Mucosa of rectum (tissue), 2 donors: ENCODE data around the gene HS1BP3.
A peak's percentile ranks its signal among the peaks of the same experiment; 100 is the strongest.

Source experiments
- H3K27ac ChIP-seq, 2 donors: one replicate each; pipeline ENCODE4 v1.7.0; 2013; ENCODE audit warnings: inconsistent platforms in 2 of 2, low read depth in 2 of 2, low read length in 2 of 2
- H3K27me3 ChIP-seq, 2 donors: one replicate each; pipeline ENCODE4 v1.7.0; 2013; ENCODE audit warnings: low read length in 2 of 2; ENCODE audit not compliant: control insufficient read depth in 2 of 2, insufficient read depth in 2 of 2
- H3K36me3 ChIP-seq, 2 donors: one replicate each; pipeline ENCODE4 v1.7.0; 2013; ENCODE audit warnings: low read length in 2 of 2; ENCODE audit not compliant: control insufficient read depth in 2 of 2, insufficient read depth in 2 of 2
- H3K4me1 ChIP-seq, 2 donors: one replicate each; pipeline ENCODE4 v1.7.0; 2013; ENCODE audit warnings: low read length in 2 of 2, mild to moderate bottlenecking in 1 of 2; ENCODE audit not compliant: control insufficient read depth in 2 of 2, insufficient read depth in 2 of 2
- H3K4me3 ChIP-seq, 2 donors: one replicate each; pipeline ENCODE4 v1.7.0; 2013; ENCODE audit warnings: low read length in 2 of 2
- H3K9ac ChIP-seq, 2 donors: one replicate each; pipeline ENCODE4 v1.7.0; 2013; ENCODE audit warnings: low read length in 2 of 2, low read depth in 1 of 2, mild to moderate bottlenecking in 1 of 2
- H3K9me3 ChIP-seq, 2 donors: one replicate each; pipeline ENCODE4 v1.7.0; 2013; ENCODE audit warnings: low read length in 2 of 2; ENCODE audit not compliant: control insufficient read depth in 2 of 2
- donor health status: healthy.
- donor health status: Normal muscosa, but diverticular disease.

The HS1BP3 gene

DNA sequence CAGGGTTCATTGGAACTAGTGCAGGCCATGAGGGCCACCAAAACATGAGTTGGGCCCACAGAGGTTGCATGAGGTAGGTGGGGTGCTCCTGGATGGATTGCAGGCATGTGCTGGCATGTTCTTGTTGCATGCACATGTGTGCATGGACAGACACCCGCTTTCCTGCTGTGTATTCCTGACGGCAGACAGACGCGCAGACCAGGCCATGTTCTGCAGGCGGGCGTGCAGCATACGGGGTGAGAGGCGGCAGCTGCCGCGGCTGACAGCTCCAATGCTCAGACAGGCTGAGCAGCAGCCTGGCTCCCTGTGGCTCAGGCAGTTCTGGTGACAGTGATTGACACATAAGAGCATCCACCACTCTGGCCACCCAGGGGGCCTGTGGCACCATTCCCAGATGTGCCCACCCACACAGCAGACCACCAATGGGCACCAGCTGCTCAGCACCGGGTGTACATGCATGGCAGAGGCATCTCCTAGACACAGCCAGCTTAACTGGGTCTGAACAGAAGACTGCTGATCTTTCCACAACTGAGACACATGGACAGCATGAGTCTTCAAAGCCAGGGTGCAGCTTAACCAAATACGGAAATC lies 21.2 kb downstream of the HS1BP3 start:
- Histone ChIP-seq H3K4me3 (no peak overlapping the region), H3K27ac (no peak overlapping the region), H3K27me3 (no peaks in the 10 kb centered on the region), H3K4me1 (peaks cover 11 to 18% of the 10 kb centered on the region in 2 donors), H3K9me3 (no peaks in the 10 kb centered on the region), H3K36me3 (peaks cover 4 to 19% of the 10 kb centered on the region in 2 donors), H3K9ac (no peak overlapping the region)

DNA sequence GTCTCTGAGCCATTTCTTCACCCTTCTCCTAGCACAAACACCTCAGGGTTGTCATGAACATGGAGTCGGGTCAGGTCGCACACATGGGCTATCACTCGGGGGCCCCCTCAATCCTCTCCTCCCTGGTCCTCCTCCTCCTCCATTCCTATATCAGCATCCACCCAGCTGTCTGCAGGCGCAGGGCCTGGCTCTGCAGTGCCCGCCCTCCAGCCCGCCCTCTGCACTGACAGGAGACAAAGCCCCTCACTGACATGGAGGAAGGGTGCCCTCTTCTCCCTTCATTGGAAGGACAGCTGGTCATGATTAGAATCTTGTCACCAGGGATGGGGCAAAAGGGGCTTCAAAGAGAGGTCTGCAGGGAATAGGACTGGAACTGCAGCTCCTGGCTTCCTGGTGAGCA lies 21.7 kb downstream of the HS1BP3 start:
- peaks cover 8 to 24% of the 10 kb centered on the region in 2 donors for H3K36me3 ChIP-seq
- no peaks in the 10 kb centered on the region for H3K9me3 ChIP-seq
- peaks cover 7 to 15% of the 10 kb centered on the region in 2 donors for H3K4me1 ChIP-seq
- H3K27me3 ChIP-seq, result no peaks in the 10 kb centered on the region
- H3K27ac ChIP-seq, result no peak overlapping the region
- H3K4me3 ChIP-seq, result no peak overlapping the region
- H3K9ac ChIP-seq, result no peak overlapping the region

DNA sequence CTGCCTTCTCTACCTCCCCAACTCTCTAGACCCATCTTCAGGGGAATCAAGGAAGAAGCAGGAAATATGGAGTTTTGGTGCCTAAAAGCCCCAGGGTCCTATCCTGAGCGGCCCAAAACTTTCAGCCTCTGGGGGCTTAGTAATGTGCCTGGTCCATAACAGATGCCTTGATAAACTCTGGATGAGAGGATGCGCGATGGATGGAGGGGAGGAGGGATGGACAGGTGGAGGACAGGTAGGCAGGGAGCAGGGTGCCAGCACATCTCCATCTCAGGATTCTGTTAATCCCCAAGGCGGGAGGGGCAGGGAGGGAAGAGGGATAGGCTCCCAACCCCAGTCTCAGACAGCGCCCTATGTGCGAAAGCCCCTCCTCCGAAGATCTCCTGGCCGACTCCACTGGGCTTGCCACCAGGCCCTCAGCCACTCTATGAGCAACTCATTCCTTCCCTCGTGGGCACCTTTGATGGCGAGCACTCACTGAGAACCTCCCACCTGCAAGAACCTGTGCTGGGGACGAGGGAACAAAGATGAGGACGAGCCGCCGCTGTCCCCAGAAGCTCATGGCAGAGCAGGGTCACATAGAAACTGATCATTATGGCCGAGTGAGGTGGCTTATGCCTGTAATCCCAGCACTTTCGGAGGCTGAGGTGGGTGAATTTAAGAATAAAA lies 23.1 kb downstream of the HS1BP3 start:
- no peak overlapping the region for H3K9ac ChIP-seq
- no peak overlapping the region for H3K4me3 ChIP-seq
- H3K27me3 ChIP-seq, result no peaks in the 10 kb centered on the region
- peaks cover 0 to 5% of the 10 kb centered on the region in 2 donors for H3K4me1 ChIP-seq
- H3K36me3 ChIP-seq, result peaks cover 13 to 27% of the 10 kb centered on the region in 2 donors
- H3K27ac ChIP-seq, result no peak overlapping the region
- no peaks in the 10 kb centered on the region for H3K9me3 ChIP-seq

DNA sequence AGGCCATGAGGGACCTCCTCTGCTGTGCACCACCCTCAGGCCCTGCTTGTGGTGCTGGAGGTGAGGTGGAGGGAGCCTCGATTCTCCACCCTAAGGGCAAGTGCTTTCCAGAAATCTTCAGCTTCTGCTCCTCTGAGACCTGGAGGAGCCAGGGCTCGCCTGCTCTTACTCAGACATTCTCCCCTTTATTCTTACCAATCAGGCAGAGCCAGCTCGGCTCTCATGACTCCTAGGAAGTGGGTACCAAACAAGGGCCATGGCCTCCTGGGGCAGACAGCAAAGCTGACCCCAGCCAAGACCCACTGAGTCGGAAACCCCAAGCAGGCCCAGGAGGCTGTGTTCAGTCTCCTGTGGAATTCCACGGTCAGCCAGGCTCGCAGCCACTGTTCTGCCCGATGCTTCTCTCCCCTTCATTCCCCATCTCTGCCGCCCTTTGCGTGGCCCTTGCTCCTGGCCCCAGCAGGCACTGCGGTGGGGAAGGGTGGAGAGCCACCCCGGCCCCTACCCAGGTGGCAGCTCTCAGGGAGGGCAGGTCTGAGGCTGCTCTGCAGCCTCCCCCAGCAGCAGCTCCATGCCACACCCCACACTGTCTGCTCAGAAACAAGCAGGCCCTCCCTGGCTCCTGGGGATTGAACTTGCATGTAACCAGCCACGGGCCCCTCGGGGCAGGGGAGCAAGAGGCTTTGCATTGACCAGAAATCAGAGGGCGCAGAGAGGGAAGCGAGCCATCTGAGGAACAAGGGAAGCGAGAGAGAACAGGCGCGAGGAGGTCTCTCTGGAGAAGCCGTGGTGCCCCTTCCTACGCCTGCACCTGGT lies 24.0 kb downstream of the HS1BP3 start:
- Histone ChIP-seq H3K4me3 (no peak overlapping the region), H3K27me3 (no peaks in the 10 kb centered on the region), H3K4me1 (peaks cover 0 to 5% of the 10 kb centered on the region in 2 donors), H3K9ac (no peak overlapping the region), H3K27ac (peak overlapping the region; percentile 7 to 26), H3K36me3 (peaks cover 20 to 35% of the 10 kb centered on the region in 2 donors), H3K9me3 (no peaks in the 10 kb centered on the region)

DNA sequence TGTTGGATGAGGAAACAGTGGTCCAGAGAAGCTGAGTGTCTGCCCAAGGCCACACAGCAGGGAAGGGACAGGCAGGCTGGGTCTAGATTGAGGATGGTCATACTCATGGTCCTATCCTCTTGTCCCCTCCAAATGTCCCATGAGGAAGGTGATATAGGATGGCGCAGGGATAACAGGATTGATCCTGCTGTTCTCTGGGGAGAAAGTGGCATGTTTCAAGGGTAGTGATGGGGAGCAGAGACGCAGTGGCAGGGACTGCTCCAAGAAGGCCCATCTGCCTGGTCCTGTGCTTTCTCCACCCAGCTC lies 24.6 kb downstream of the HS1BP3 start:
- no peak overlapping the region for H3K9ac ChIP-seq
- no peaks in the 10 kb centered on the region for H3K9me3 ChIP-seq
- peak overlapping the region; percentile 7 to 26 for H3K27ac ChIP-seq
- H3K4me1 ChIP-seq, result peaks cover 0 to 5% of the 10 kb centered on the region in 2 donors
- H3K36me3 ChIP-seq, result peaks cover 25 to 40% of the 10 kb centered on the region in 2 donors
- no peak overlapping the region for H3K4me3 ChIP-seq
- H3K27me3 ChIP-seq, result no peaks in the 10 kb centered on the region

DNA sequence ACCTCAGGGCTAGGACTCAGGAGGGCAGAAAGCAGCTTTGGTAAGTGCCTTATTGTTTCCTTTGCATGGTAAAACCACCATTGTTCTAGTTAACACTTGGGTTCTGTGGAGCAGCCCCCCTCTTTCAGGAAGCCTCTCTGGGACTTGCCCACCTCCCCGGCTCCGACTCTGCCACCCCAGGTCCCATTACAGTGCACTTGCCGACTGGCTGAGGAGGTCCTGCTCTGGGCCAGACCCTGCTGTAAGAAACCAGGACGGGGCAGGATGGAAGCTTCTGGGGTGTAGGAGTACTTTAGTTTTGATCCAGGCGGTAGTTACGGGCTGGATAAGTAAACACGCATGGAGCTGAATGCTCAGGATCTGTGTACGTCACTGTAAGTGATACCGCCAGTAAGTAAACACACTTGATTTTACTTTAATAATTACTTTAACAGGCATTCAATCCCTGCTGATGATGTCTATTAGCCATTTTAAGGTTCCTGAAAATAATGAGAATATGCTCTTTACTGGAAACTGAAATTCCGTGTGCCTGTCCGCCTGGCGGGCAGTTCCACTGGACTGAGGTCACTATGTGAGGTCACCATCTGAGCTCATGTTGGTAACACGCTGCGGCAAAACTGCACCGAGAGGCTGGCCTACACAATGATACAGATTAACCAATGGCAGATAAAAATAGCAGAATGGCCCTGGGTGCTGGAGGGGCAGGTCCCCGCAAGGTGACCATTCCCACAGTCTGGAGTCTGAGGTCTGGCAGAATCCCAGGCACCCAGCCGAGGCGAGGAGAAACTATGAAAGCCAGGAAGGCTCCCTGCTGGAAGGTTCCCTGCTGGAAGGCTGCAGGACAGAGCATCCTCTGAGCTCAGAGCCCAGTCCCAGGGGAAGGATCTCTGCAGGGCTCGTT lies 25.2 kb downstream of the HS1BP3 start:
- Histone ChIP-seq H3K27ac (peak overlapping the region; percentile 53 to 55), H3K4me1 (peaks cover 0 to 5% of the 10 kb centered on the region in 2 donors), H3K36me3 (peaks cover 26 to 44% of the 10 kb centered on the region in 2 donors), H3K27me3 (no peaks in the 10 kb centered on the region), H3K9me3 (no peaks in the 10 kb centered on the region), H3K9ac (no peak overlapping the region), H3K4me3 (no peak overlapping the region)

DNA sequence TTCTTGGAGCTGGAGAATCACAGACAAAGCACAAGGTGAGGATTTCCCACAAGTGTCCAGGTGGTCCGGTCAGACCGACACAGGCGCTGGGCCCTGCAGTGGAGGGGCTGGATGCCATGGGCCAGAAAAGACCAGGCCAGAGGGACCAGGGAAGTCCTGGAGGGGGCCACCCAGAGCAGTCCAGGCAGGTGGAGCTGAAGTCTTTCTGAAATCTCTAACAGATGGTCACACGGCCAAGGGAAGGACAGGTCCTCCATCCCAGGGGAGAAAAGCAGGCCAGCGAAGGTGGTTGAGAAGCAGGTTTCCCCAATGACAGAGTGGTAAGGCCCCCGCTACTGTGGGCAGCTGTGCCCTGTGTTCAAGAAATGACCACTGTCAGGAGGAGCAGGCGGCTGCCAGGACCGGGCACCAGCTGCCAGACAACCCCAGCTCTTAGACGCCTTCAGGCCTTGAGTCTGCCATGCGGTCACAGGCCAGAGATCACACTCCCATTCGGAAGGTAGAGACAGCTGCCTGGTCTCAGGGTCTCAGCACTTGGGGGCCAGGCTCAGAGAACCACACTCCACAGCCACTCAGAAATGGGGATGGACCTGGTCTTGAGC lies 25.9 kb downstream of the HS1BP3 start:
- H3K9me3 ChIP-seq, result no peaks in the 10 kb centered on the region
- no peaks in the 10 kb centered on the region for H3K27me3 ChIP-seq
- H3K4me3 ChIP-seq, result no peak overlapping the region
- no peak overlapping the region for H3K9ac ChIP-seq
- peak overlapping the region; percentile 53 to 55 for H3K27ac ChIP-seq
- peaks cover 31 to 44% of the 10 kb centered on the region in 2 donors for H3K36me3 ChIP-seq
- H3K4me1 ChIP-seq, result peaks cover 0 to 5% of the 10 kb centered on the region in 2 donors

DNA sequence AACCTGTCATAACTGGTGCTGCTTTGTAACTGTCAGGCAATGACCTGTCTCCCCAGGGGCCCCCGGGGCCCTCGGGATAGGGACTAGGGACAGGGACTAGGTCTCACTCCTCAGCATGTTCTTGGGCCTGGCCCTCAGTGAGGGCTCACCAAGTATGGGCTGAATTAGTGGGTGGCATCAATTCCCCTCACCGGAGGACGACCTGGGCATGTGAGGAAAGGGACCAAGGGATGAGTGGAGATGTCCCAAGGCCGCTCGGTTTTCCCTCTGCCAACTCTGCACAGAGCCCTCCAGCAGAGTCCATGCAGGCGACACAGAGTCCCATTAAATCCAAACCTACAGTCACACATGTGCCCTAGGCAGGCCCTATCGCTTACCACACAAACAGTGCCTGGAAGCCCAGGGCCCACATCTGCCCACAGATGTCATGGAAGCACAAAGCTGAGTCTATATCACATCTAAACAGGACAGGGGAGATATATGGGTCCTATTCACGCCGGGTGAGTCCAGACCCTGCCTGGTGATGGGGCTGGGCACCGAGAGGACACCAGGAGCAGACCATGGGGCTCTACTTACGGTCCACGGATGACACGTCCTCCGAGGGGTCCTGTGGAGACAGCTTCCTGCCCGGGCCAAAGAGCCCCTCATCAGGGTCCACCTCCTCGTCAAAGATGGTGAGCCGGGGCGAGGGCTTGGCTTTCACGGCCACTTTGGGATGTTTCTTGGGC lies 26.6 kb downstream of the HS1BP3 start:
- H3K4me1 ChIP-seq, result peaks cover under 1 to 5% of the 10 kb centered on the region in 2 donors
- no peaks in the 10 kb centered on the region for H3K9me3 ChIP-seq
- H3K4me3 ChIP-seq, result no peak overlapping the region
- H3K27me3 ChIP-seq, result no peaks in the 10 kb centered on the region
- no peak overlapping the region for H3K9ac ChIP-seq
- H3K36me3 ChIP-seq, result peaks cover 26 to 39% of the 10 kb centered on the region in 2 donors
- no peak overlapping the region for H3K27ac ChIP-seq

DNA sequence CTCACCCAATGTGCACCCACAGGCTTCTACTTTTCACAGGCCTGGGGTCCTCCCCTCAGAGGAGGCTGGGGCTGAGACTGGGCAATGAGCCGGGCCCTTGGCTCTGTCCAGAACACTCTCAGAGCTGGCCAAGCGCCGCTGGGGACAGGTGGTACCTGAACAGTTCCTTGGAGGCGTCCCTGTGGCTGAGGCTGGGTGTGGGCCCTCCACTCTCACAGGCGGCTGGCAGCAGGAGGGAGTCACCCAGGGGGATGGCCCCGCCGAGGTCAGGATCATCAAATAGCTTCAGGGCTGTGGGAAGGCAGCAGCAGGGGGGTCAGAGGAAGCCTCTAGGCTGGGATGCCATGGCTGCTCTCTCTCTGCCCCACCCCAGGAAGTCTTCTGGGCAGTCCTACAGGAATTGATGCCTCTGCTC lies 27.1 kb downstream of the HS1BP3 start:
- Histone ChIP-seq H3K36me3 (peaks cover 26 to 34% of the 10 kb centered on the region in 2 donors), H3K27ac (peak overlapping the region in 1 of 2 donors; percentile 32), H3K27me3 (no peaks in the 10 kb centered on the region), H3K4me1 (peaks cover 6 to 9% of the 10 kb centered on the region in 2 donors), H3K4me3 (no peak overlapping the region), H3K9me3 (no peaks in the 10 kb centered on the region), H3K9ac (no peak overlapping the region)
